ENCODE measurements around the gene DTWD1. TPM values are rescaled to one million over a fixed set of nuclear protein-coding genes. Genes with fewer than 3 reads are reported as not detected.

Gene DTWD1
- total and polyA plus RNA-seq, 9 of the 15 experiments (the other 6 are each of a cell fraction or from before 2014, with no cell fraction given) = 23.1 to 76.4 (median 36.5) TPM

DNA sequence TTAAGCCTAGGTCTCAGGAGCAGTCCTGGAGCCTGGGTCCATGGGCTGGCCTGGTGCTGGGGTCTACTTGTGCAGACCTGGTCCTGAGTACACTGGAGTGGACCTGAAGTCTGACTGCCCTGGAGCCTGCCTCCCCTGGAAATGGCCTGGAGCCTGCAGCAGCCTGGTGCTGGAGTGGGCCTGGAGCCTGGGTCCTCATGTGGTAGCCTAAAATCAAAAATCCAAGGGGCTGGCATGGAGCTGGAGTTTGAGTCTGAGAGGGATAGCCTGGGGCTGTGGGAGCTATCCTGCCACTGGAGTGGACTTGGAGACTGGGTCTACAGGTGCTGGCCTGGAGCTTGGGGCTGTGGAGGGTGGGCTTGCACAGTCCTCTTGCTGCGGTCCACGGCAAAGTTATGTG is 15.3 kb upstream of the DTWD1 start:
- no peak for ATAC-seq
- intact Hi-C loops (cut with micrococcal nuclease) (no loop called here), in situ Hi-C loops (cut with MboI) (no loop called here)
- no peaks in the 10 kb centered on the region for H3K9me1 ChIP-seq (ENCODE audit: control insufficient read depth, insufficient read depth, low read length)
- no peaks in the 10 kb centered on the region for H3K27me3 ChIP-seq (ENCODE audit: control insufficient read depth in 2 of 2, insufficient read depth in 2 of 2, low read length in 2 of 2)
- FAIRE-seq = no peak
- H3K27ac ChIP-seq (ENCODE audit: extremely low read depth, low read depth, low read length) = no peak overlapping the region
- H3K9ac ChIP-seq (ENCODE audit: insufficient read depth in 1 of 2, low read depth in 2 of 2, low read length in 2 of 2) = no peak overlapping the region
- no peak for DNase-seq (ENCODE audit: extremely low read depth in 1 of 4, low spot score in 3 of 4)
- no peaks in the 10 kb centered on the region for H3K4me1 ChIP-seq (replicated peaks in 1 of 2; ENCODE audit: control insufficient read depth in 2 of 2, insufficient read depth in 2 of 2, low read length in 2 of 2)
- TF ChIP-seq HEY1 (CRISPR knock-in tag; IDR thresholded peaks at IDR 0.05; ENCODE audit: borderline replicate concordance) (no peak), CXXC5 (CRISPR knock-in tag; IDR thresholded peaks at IDR 0.05) (no peak), TBP (optimal IDR thresholded peaks at IDR 0.05; ENCODE audit: low read depth, low read length) (no peak), ZNF124 (CRISPR knock-in tag; IDR thresholded peaks at IDR 0.05) (no peak), PRMT5 (CRISPR knock-in tag; IDR thresholded peaks at IDR 0.05) (no peak), TOE1 (IDR thresholded peaks at IDR 0.05; ENCODE audit: borderline replicate concordance) (no peak), TOE1 (CRISPR knock-in tag; IDR thresholded peaks at IDR 0.05; ENCODE audit: borderline replicate concordance, low read depth) (no peak), MAZ (CRISPR knock-in tag; conservative IDR thresholded peaks at IDR 0.05 in 1 of 2, IDR thresholded peaks at IDR 0.05 in 1 of 2) (no peak), POLR2B (IDR thresholded peaks at IDR 0.05; ENCODE audit: low read depth, partially characterized antibody) (no peak), CREM (IDR thresholded peaks at IDR 0.05; ENCODE audit: low read depth) (no peak), EP400 (IDR thresholded peaks at IDR 0.05) (no peak)
- TF ChIP-seq, protein P1, sequence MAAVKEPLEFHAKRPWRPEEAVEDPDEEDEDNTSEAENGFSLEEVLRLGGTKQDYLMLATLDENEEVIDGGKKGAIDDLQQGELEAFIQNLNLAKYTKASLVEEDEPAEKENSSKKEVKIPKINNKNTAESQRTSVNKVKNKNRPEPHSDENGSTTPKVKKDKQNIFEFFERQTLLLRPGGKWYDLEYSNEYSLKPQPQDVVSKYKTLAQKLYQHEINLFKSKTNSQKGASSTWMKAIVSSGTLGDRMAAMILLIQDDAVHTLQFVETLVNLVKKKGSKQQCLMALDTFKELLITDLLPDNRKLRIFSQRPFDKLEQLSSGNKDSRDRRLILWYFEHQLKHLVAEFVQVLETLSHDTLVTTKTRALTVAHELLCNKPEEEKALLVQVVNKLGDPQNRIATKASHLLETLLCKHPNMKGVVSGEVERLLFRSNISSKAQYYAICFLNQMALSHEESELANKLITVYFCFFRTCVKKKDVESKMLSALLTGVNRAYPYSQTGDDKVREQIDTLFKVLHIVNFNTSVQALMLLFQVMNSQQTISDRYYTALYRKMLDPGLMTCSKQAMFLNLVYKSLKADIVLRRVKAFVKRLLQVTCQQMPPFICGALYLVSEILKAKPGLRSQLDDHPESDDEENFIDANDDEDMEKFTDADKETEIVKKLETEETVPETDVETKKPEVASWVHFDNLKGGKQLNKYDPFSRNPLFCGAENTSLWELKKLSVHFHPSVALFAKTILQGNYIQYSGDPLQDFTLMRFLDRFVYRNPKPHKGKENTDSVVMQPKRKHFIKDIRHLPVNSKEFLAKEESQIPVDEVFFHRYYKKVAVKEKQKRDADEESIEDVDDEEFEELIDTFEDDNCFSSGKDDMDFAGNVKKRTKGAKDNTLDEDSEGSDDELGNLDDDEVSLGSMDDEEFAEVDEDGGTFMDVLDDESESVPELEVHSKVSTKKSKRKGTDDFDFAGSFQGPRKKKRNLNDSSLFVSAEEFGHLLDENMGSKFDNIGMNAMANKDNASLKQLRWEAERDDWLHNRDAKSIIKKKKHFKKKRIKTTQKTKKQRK (IDR thresholded peaks at IDR 0.05; ENCODE audit: borderline replicate concordance, low read depth, low read length) = no peak
- TF ChIP-seq, protein P2, sequence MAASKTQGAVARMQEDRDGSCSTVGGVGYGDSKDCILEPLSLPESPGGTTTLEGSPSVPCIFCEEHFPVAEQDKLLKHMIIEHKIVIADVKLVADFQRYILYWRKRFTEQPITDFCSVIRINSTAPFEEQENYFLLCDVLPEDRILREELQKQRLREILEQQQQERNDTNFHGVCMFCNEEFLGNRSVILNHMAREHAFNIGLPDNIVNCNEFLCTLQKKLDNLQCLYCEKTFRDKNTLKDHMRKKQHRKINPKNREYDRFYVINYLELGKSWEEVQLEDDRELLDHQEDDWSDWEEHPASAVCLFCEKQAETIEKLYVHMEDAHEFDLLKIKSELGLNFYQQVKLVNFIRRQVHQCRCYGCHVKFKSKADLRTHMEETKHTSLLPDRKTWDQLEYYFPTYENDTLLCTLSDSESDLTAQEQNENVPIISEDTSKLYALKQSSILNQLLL (CRISPR knock-in tag; IDR thresholded peaks at IDR 0.05; ENCODE audit: borderline replicate concordance) = no peak
- TF ChIP-seq, protein P3, sequence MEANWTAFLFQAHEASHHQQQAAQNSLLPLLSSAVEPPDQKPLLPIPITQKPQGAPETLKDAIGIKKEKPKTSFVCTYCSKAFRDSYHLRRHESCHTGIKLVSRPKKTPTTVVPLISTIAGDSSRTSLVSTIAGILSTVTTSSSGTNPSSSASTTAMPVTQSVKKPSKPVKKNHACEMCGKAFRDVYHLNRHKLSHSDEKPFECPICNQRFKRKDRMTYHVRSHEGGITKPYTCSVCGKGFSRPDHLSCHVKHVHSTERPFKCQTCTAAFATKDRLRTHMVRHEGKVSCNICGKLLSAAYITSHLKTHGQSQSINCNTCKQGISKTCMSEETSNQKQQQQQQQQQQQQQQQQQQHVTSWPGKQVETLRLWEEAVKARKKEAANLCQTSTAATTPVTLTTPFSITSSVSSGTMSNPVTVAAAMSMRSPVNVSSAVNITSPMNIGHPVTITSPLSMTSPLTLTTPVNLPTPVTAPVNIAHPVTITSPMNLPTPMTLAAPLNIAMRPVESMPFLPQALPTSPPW (CRISPR knock-in tag; IDR thresholded peaks at IDR 0.05) = no peak
- ChIA-PET POLR2A (no interaction called here), CTCF (ENCODE audit: low intra/inter-chr PET ratio) (no interaction called here)
- H3K9me3 ChIP-seq (replicated peaks; ENCODE audit: control insufficient read depth, insufficient read depth, low read depth, low read length) = no peaks in the 10 kb centered on the region
- H3K79me2 ChIP-seq (ENCODE audit: control insufficient read depth, insufficient read depth, low read length) = no peaks in the 10 kb centered on the region
- H3K4me2 ChIP-seq (ENCODE audit: insufficient read depth, low read length) = no peak overlapping the region
- no peaks in the 10 kb centered on the region for H4K20me1 ChIP-seq (replicated peaks; ENCODE audit: control insufficient read depth, insufficient read depth, low read length)
- 56% methylated on average over 2 of the region's 2 CpGs for WGBS (ENCODE audit: insufficient coverage, low coverage, missing lambda C conversion rate)
- H2AFZ ChIP-seq (ENCODE audit: low read depth, low read length) = no peak overlapping the region
- H3K36me3 ChIP-seq (ENCODE audit: control insufficient read depth, insufficient read depth, low read length) = no peaks in the 10 kb centered on the region
- BruUV-seq (replicated peaks) = no TSS peak
- no peak overlapping the region for H3K4me3 ChIP-seq
